ENCODE measurements around the gene MROH9. TPM values are rescaled to one million over a fixed set of nuclear protein-coding genes. Genes with fewer than 3 reads are reported as not detected.

Gene MROH9
- total and polyA plus RNA-seq, 2 of the 13 experiments (the other 11 are each of a cell fraction or from before 2014, with no cell fraction given), result not detected

GRCh38 chr1:170893655-170894297 lies 41.6 kb upstream of the MROH9 start (continued):
- TF ChIP-seq ZNF773 (CRISPR knock-in tag; IDR thresholded peaks at IDR 0.05; ENCODE audit: borderline replicate concordance) (no peak), CEBPZ (IDR thresholded peaks at IDR 0.05; ENCODE audit: low read length) (no peak), ZNF44 (CRISPR knock-in tag; IDR thresholded peaks at IDR 0.05) (no peak), GFI1 (CRISPR knock-in tag; IDR thresholded peaks at IDR 0.05; ENCODE audit: borderline replicate concordance) (no peak), REPIN1 (CRISPR knock-in tag; IDR thresholded peaks at IDR 0.05; ENCODE audit: borderline replicate concordance, low read depth) (no peak), NAIF1 (CRISPR knock-in tag; IDR thresholded peaks at IDR 0.05; ENCODE audit: borderline replicate concordance) (no peak), KLF6 (CRISPR knock-in tag; IDR thresholded peaks at IDR 0.05) (no peak)

GRCh38 chr1:170903961-170904360 lies 31.4 kb upstream of the MROH9 start:
- WGBS (ENCODE audit: low lambda C conversion rate), result 8% methylated on average over 1 of the region's 1 CpG
- CTCF ChIA-PET (ENCODE audit: low intra/inter-chr PET ratio, low total read pairs), result no interaction called here
- H4K20me1 ChIP-seq (ENCODE audit: insufficient read depth, low read length), result no peaks in the 10 kb centered on the region
- H3K79me2 ChIP-seq (ENCODE audit: insufficient read depth, low read length), result no peaks in the 10 kb centered on the region
- no peak overlapping the region for H3K4me3 ChIP-seq (replicated peaks in 1 of 3; ENCODE audit: insufficient read depth in 1 of 3, low read depth in 2 of 3, low read length in 3 of 3)
- no peak for FAIRE-seq
- POLR2A ChIA-PET, result no interaction called here
- no TSS peak for BruUV-seq (replicated peaks)
- H3K36me3 ChIP-seq (replicated peaks in 1 of 2; ENCODE audit: control insufficient read depth in 1 of 2, insufficient read depth in 2 of 2, low read length in 2 of 2), result no peaks in the 10 kb centered on the region
- H3K27ac ChIP-seq (ENCODE audit: extremely low read length, insufficient read depth, low read length), result no peak overlapping the region
- intact Hi-C loops (cut with micrococcal nuclease; ENCODE audit: unreplicated experiment), result no loop called here
- in situ Hi-C loops (cut with HindIII; ENCODE audit: extremely low pct_ligation_motif_present, low pct_unique_long_range_greater_than_20kb), result no loop called here
- no peak overlapping the region for H3K9ac ChIP-seq (ENCODE audit: insufficient read depth, low read depth, low read length)
- no peak overlapping the region for H2AFZ ChIP-seq (ENCODE audit: low read length)
- TF ChIP-seq HMGXB3 (CRISPR knock-in tag; IDR thresholded peaks at IDR 0.05; ENCODE audit: borderline replicate concordance), result no peak
- H3K4me2 ChIP-seq (ENCODE audit: low read depth, low read length), result no peak overlapping the region
- DNase-seq (ENCODE audit: low spot score), result no peak
- H3K9me3 ChIP-seq (ENCODE audit: low read length), result no peaks in the 10 kb centered on the region
- no peak for ATAC-seq
- H3K27me3 ChIP-seq (ENCODE audit: control insufficient read depth in 1 of 2, insufficient read depth in 2 of 2, low read length in 2 of 2), result no peaks in the 10 kb centered on the region
- H3K4me1 ChIP-seq (ENCODE audit: insufficient read depth, low read length), result no peaks in the 10 kb centered on the region
